ENCODE measurements around the gene RAB6A.

- TF ChIP-seq, protein P1, sequence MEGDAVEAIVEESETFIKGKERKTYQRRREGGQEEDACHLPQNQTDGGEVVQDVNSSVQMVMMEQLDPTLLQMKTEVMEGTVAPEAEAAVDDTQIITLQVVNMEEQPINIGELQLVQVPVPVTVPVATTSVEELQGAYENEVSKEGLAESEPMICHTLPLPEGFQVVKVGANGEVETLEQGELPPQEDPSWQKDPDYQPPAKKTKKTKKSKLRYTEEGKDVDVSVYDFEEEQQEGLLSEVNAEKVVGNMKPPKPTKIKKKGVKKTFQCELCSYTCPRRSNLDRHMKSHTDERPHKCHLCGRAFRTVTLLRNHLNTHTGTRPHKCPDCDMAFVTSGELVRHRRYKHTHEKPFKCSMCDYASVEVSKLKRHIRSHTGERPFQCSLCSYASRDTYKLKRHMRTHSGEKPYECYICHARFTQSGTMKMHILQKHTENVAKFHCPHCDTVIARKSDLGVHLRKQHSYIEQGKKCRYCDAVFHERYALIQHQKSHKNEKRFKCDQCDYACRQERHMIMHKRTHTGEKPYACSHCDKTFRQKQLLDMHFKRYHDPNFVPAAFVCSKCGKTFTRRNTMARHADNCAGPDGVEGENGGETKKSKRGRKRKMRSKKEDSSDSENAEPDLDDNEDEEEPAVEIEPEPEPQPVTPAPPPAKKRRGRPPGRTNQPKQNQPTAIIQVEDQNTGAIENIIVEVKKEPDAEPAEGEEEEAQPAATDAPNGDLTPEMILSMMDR (IDR thresholded peaks at IDR 0.05) = no peak
- TF ChIP-seq POLR2A (IDR thresholded peaks at IDR 0.05) = no peak
Observed at GRCh38 chr11:73734993-73735392, 25.9 kb downstream of the RAB6A start.

All from lower leg skin (tissue), 3 donors.